NCI-H446 treated with DMSO at 0.1 percent for 48 hours (cell line): ENCODE data around the gene PRRG4.
"Not testable (repeated sequence)": the region's sequence is repeated elsewhere in the genome, so short reads cannot be mapped to it uniquely, and the experiment has no call there.

ENCODE experiments used
- DNase-seq: peaks from one replicate; lab custom pipeline; 2025; lab: John Stamatoyannopoulos, UW

The PRRG4 gene

GRCh38 chr11:32830796-32831195, 1.1 kb downstream of the PRRG4 start:
- DNase-seq, result no peak

GRCh38 chr11:32831221-32831620, 1.5 kb downstream of the PRRG4 start:
- no peak for DNase-seq

- no peak for DNase-seq
Measured at GRCh38 chr11:32833921-32834320, 4.2 kb downstream of the PRRG4 start.

- DNase-seq, result no peak
Measured at GRCh38 chr11:32836946-32837345, 7.2 kb downstream of the PRRG4 start.

GRCh38 chr11:32838505-32839274, 9.0 kb downstream of the PRRG4 start:
- DNase-seq, result no peak

- DNase-seq, result no peak
Measured at GRCh38 chr11:32839308-32839707, 9.6 kb downstream of the PRRG4 start.

- no peak for DNase-seq
Measured at GRCh38 chr11:32840587-32840986, 10.9 kb downstream of the PRRG4 start.

- no peak for DNase-seq
Measured at GRCh38 chr11:32843544-32843943, 13.8 kb downstream of the PRRG4 start.

- DNase-seq, result no peak
Measured at GRCh38 chr11:32847511-32847910, 17.8 kb downstream of the PRRG4 start.

GRCh38 chr11:32849761-32850160, 20.0 kb downstream of the PRRG4 start:
- no peak for DNase-seq

- no peak for DNase-seq
Measured at GRCh38 chr11:32851251-32851650, 21.5 kb downstream of the PRRG4 start.

GRCh38 chr11:32852207-32852606, 22.5 kb downstream of the PRRG4 start:
- no peak for DNase-seq

- no peak for DNase-seq
Measured at GRCh38 chr11:32855601-32856000, 25.9 kb downstream of the PRRG4 start.

GRCh38 chr11:32858731-32859130, 29.0 kb downstream of the PRRG4 start:
- no peak for DNase-seq

GRCh38 chr11:32861850-32862577, 32.3 kb downstream of the PRRG4 start:
- DNase-seq, result no peak

GRCh38 chr11:32864555-32864954, 34.8 kb downstream of the PRRG4 start:
- DNase-seq, result no peak

GRCh38 chr11:32868752-32869151, 39.0 kb downstream of the PRRG4 start:
- DNase-seq, result not testable (repeated sequence)

- no peak for DNase-seq
Measured at GRCh38 chr11:32870676-32871075, 40.9 kb downstream of the PRRG4 start.

GRCh38 chr11:32874132-32874531, 44.4 kb downstream of the PRRG4 start:
- DNase-seq, result no peak

- no peak for DNase-seq
Measured at GRCh38 chr11:32881286-32881685, 51.6 kb downstream of the PRRG4 start.

- DNase-seq, result no peak
Measured at GRCh38 chr11:32883421-32883820, 53.7 kb downstream of the PRRG4 start.

GRCh38 chr11:32884023-32884422, 54.3 kb downstream of the PRRG4 start:
- DNase-seq, result no peak

GRCh38 chr11:32884770-32885384, 55.1 kb downstream of the PRRG4 start:
- no peak for DNase-seq
